HG03139 (cell line): ENCODE results near the gene CDH22.

Source experiments
- ATAC-seq: cut with Tn5 transposase; IDR thresholded peaks from one replicate; pipeline ENCODE4 v1.9.1; 2021; ENCODE audit not compliant: unreplicated experiment

The CDH22 gene

GRCh38 chr20:46308258-46309157 is at the start of gene CDH22:
Gene CDH22, minus strand, starts transcription at chr20:46308498. Its CDS starts 57,204 bp downstream, at chr20:46251294.
- ATAC-seq: no peak

GRCh38 chr20:46357030-46357514 is 48.8 kb upstream of the CDH22 start:
- ATAC-seq: no peak

GRCh38 chr20:46356195-46357029 is 48.1 kb upstream of the CDH22 start:
- no peak for ATAC-seq

- no peak for ATAC-seq
Observed at GRCh38 chr20:46355778-46356177, 47.5 kb upstream of the CDH22 start.

- no peak for ATAC-seq
Observed at GRCh38 chr20:46354920-46355654, 46.8 kb upstream of the CDH22 start.

- ATAC-seq: no peak
Observed at GRCh38 chr20:46354207-46354555, 45.9 kb upstream of the CDH22 start.

- ATAC-seq: no peak
Observed at GRCh38 chr20:46353500-46354206, 45.4 kb upstream of the CDH22 start.

- no peak for ATAC-seq
Observed at GRCh38 chr20:46352370-46352938, 44.2 kb upstream of the CDH22 start.

- no peak for ATAC-seq
Observed at GRCh38 chr20:46351357-46352058, 43.2 kb upstream of the CDH22 start.

GRCh38 chr20:46350986-46351267 is 42.6 kb upstream of the CDH22 start:
- ATAC-seq: no peak

- no peak for ATAC-seq
Observed at GRCh38 chr20:46350201-46350985, 42.1 kb upstream of the CDH22 start.

- no peak for ATAC-seq
Observed at GRCh38 chr20:46349742-46350056, 41.4 kb upstream of the CDH22 start.

- no peak for ATAC-seq
Observed at GRCh38 chr20:46349035-46349741, 40.9 kb upstream of the CDH22 start.

- ATAC-seq: no peak
Observed at GRCh38 chr20:46347841-46348803, 39.8 kb upstream of the CDH22 start.

GRCh38 chr20:46346770-46347169 is 38.5 kb upstream of the CDH22 start:
- no peak for ATAC-seq

GRCh38 chr20:46344488-46345162 is 36.3 kb upstream of the CDH22 start:
- ATAC-seq: no peak

- no peak for ATAC-seq
Observed at GRCh38 chr20:46343975-46344357, 35.7 kb upstream of the CDH22 start.
